H1 (cell line): ENCODE measurements around the gene ZNF615. TPM values are rescaled to one million over a fixed set of nuclear protein-coding genes. Genes with fewer than 3 reads are reported as not detected.

Experiments
- BACH1 ChIP-seq: IDR thresholded peaks from 2 replicates; pipeline ENCODE4 v1.6.1; 2012; ENCODE audit warnings: low read length, improper control_type of control experiment
- CHD1 ChIP-seq: IDR thresholded peaks from 2 replicates; pipeline ENCODE4 v1.6.1; 2012; ENCODE audit warnings: low read depth, low read length, improper control_type of control experiment
- KDM5A ChIP-seq: fragments of 200-600 bp; IDR thresholded peaks from 2 replicates; pipeline ENCODE4 v1.7.1; 2012; ENCODE audit warnings: mild to moderate bottlenecking, low read length, inconsistent platforms, mixed read lengths
- SP2 ChIP-seq: IDR thresholded peaks from 2 replicates; pipeline ENCODE4 v1.6.1; 2012; ENCODE audit warnings: mild to moderate bottlenecking, low read length, inconsistent platforms
- TAF7 ChIP-seq: optimal IDR thresholded peaks from 2 replicates; pipeline ENCODE3; 2011; ENCODE audit warnings: low read depth, mild to moderate bottlenecking, inconsistent platforms, low read length, moderate library complexity, borderline replicate concordance
- TEAD4 ChIP-seq: IDR thresholded peaks from 2 replicates; pipeline ENCODE4 v1.6.1; 2012; ENCODE audit warnings: low read depth, low read length, inconsistent platforms, mixed read lengths
- polyA plus RNA-seq, 7 experiments: library from polyadenylated mRNA; depleted of rRNA in 3 of 7; stranded (reverse) in 5 of 7; unstranded in 2 of 7; fragments of >200 nt in 5 of 7; fragments of 200-250 nt in 2 of 7; gene quantifications; 1 replicate in 5 of 7; 2 replicates in 1 of 7; 4 replicates in 1 of 7; pipeline versions ENCODE4 v1.2.1 to v1.2.3, GENCODE V29; 2011 to 2013; ENCODE audit warnings: missing spikeins in 2 of 7, mixed read lengths in 2 of 7
- total RNA-seq: library from RNA; stranded (reverse); fragmentation: NEBNext Ultra II Directional; extraction: Animal tissue kit (Norgen Biotek cat#: 25700); gene quantifications from 2 replicates; pipeline ENCODE4 v1.2.1, GENCODE V29; 2021
- TF ChIP-seq, protein P1 (sequence below): fragments of 300-600 bp; sonication (generic); IDR thresholded peaks from 2 replicates; pipeline ENCODE4 v1.7.1; 2012; ENCODE audit warnings: low read length, moderate library complexity, mild to moderate bottlenecking, inconsistent platforms; ENCODE audit not compliant: insufficient replicate concordance

ZNF615 gene
- total and polyA plus RNA-seq, 2 of the 8 experiments (the other 6 are each of a cell fraction or from before 2014, with no cell fraction given), result 2.8 to 7.5 TPM

- TF ChIP-seq, protein P1, sequence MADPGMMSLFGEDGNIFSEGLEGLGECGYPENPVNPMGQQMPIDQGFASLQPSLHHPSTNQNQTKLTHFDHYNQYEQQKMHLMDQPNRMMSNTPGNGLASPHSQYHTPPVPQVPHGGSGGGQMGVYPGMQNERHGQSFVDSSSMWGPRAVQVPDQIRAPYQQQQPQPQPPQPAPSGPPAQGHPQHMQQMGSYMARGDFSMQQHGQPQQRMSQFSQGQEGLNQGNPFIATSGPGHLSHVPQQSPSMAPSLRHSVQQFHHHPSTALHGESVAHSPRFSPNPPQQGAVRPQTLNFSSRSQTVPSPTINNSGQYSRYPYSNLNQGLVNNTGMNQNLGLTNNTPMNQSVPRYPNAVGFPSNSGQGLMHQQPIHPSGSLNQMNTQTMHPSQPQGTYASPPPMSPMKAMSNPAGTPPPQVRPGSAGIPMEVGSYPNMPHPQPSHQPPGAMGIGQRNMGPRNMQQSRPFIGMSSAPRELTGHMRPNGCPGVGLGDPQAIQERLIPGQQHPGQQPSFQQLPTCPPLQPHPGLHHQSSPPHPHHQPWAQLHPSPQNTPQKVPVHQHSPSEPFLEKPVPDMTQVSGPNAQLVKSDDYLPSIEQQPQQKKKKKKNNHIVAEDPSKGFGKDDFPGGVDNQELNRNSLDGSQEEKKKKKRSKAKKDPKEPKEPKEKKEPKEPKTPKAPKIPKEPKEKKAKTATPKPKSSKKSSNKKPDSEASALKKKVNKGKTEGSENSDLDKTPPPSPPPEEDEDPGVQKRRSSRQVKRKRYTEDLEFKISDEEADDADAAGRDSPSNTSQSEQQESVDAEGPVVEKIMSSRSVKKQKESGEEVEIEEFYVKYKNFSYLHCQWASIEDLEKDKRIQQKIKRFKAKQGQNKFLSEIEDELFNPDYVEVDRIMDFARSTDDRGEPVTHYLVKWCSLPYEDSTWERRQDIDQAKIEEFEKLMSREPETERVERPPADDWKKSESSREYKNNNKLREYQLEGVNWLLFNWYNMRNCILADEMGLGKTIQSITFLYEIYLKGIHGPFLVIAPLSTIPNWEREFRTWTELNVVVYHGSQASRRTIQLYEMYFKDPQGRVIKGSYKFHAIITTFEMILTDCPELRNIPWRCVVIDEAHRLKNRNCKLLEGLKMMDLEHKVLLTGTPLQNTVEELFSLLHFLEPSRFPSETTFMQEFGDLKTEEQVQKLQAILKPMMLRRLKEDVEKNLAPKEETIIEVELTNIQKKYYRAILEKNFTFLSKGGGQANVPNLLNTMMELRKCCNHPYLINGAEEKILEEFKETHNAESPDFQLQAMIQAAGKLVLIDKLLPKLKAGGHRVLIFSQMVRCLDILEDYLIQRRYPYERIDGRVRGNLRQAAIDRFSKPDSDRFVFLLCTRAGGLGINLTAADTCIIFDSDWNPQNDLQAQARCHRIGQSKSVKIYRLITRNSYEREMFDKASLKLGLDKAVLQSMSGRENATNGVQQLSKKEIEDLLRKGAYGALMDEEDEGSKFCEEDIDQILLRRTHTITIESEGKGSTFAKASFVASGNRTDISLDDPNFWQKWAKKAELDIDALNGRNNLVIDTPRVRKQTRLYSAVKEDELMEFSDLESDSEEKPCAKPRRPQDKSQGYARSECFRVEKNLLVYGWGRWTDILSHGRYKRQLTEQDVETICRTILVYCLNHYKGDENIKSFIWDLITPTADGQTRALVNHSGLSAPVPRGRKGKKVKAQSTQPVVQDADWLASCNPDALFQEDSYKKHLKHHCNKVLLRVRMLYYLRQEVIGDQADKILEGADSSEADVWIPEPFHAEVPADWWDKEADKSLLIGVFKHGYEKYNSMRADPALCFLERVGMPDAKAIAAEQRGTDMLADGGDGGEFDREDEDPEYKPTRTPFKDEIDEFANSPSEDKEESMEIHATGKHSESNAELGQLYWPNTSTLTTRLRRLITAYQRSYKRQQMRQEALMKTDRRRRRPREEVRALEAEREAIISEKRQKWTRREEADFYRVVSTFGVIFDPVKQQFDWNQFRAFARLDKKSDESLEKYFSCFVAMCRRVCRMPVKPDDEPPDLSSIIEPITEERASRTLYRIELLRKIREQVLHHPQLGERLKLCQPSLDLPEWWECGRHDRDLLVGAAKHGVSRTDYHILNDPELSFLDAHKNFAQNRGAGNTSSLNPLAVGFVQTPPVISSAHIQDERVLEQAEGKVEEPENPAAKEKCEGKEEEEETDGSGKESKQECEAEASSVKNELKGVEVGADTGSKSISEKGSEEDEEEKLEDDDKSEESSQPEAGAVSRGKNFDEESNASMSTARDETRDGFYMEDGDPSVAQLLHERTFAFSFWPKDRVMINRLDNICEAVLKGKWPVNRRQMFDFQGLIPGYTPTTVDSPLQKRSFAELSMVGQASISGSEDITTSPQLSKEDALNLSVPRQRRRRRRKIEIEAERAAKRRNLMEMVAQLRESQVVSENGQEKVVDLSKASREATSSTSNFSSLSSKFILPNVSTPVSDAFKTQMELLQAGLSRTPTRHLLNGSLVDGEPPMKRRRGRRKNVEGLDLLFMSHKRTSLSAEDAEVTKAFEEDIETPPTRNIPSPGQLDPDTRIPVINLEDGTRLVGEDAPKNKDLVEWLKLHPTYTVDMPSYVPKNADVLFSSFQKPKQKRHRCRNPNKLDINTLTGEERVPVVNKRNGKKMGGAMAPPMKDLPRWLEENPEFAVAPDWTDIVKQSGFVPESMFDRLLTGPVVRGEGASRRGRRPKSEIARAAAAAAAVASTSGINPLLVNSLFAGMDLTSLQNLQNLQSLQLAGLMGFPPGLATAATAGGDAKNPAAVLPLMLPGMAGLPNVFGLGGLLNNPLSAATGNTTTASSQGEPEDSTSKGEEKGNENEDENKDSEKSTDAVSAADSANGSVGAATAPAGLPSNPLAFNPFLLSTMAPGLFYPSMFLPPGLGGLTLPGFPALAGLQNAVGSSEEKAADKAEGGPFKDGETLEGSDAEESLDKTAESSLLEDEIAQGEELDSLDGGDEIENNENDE, result no peak
- TF ChIP-seq TAF7, result no peak
- no peak for TF ChIP-seq CHD1
- no peak for TF ChIP-seq SP2
- no peak for TF ChIP-seq BACH1
- no peak for TF ChIP-seq TEAD4
- TF ChIP-seq KDM5A, result no peak
Measured at GRCh38 chr19:51946602-51947001, 61.4 kb downstream of the ZNF615 start (continued).
